Activated T-helper 17 cell treated with anti-CD3 and anti-CD28 coated beads, Interleukin-2, amount 50 U/mL, for 72 hours (primary cell): ENCODE data around the gene FABP1. TPM values are rescaled to one million over a fixed set of nuclear protein-coding genes. Genes with fewer than 3 reads are reported as not detected.

Source experiments
- ATAC-seq: fragments of 150-1000 bp; cut with Tn5 transposase; replicated peaks from 2 replicates; pipeline ENCODE4 v1.10.0; 2021; ENCODE audit warnings: mild to moderate bottlenecking, moderate library complexity
- H3K27ac Mint-ChIP-seq: one replicate; pipeline ENCODE4 v1.8.0; 2022; ENCODE audit warnings: mixed read lengths
- H3K27me3 Mint-ChIP-seq: one replicate; pipeline ENCODE4 v1.8.0; 2022; ENCODE audit warnings: mixed read lengths
- H3K36me3 Mint-ChIP-seq: one replicate; pipeline ENCODE4 v1.8.0; 2022; ENCODE audit warnings: low read depth, mild to moderate bottlenecking, mixed read lengths
- H3K4me1 Mint-ChIP-seq: one replicate; pipeline ENCODE4 v1.8.0; 2022; ENCODE audit warnings: mixed read lengths
- H3K4me3 Mint-ChIP-seq: one replicate; pipeline ENCODE4 v1.8.0; 2022; ENCODE audit warnings: mild to moderate bottlenecking, mixed read lengths
- H3K9me3 Mint-ChIP-seq: one replicate; pipeline ENCODE4 v1.8.0; 2022; ENCODE audit warnings: mixed read lengths
- total RNA-seq, 2 donors: library from RNA; stranded (reverse); gene quantifications; one replicate each; pipeline ENCODE4 v1.2.3, GENCODE V29; 2022

Gene FABP1
- total RNA-seq, 2 donors from 2014 or later = not detected

- no peak for ATAC-seq
Measured at GRCh38 chr2:88086401-88086800, 41.5 kb downstream of the FABP1 start.

DNA sequence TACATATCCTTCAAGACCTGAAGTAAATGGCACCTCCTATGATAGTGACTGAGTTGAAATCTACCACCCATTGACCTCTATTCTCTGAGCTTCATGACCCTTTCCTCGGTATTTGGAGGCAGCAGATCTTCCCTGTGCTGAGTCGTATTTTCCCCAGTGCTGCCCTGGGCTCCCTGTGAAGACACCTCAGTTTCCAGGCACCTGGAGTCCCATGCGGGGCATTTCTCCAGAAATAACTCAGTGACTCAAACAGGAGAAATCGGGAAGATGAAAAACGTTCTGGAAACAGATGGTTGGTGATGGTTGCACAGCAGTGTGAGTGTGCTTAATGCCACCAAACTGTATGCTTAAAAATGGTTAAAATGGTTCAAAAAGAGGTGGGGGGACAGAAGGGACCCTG, 42.3 kb downstream of the FABP1 start:
- no peaks in the 10 kb centered on the region for H3K4me1 Mint-ChIP-seq
- H3K9me3 Mint-ChIP-seq = no peaks in the 10 kb centered on the region
- H3K27ac Mint-ChIP-seq = no peak overlapping the region
- H3K27me3 Mint-ChIP-seq = peaks cover 8% of the 10 kb centered on the region
- no peak for ATAC-seq
- H3K4me3 Mint-ChIP-seq = no peak overlapping the region
- H3K36me3 Mint-ChIP-seq = no peaks in the 10 kb centered on the region

More at GRCh38 chr2:88086401-88086800, 41.5 kb downstream of the FABP1 start:
- Mint-ChIP-seq H3K27ac (no peak overlapping the region), H3K4me3 (no peak overlapping the region), H3K4me1 (peaks cover 7% of the 10 kb centered on the region), H3K9me3 (no peaks in the 10 kb centered on the region), H3K27me3 (peaks cover 8% of the 10 kb centered on the region), H3K36me3 (no peaks in the 10 kb centered on the region)

DNA sequence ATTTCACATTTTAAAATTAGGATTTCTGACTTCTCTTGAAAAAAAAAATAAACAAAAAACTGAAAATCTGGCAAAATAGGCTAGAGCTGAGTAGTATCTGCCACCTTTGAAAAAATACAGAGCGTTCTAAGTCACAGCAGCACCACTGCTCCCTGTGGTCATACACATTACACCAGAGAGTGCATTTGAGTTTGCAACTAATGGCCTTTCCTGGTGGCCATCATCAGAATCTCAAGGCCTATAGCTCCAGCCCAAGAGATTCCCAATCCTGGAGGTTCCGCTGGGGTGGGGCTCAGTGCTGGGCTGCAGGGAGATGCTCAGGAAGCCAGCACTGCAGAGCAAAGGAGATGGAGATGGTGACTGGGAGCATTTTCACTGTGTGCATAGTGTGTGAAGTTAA, 42.8 kb downstream of the FABP1 start:
- peaks cover 8% of the 10 kb centered on the region for H3K27me3 Mint-ChIP-seq
- no peak for ATAC-seq
- no peaks in the 10 kb centered on the region for H3K4me1 Mint-ChIP-seq
- H3K27ac Mint-ChIP-seq = no peak overlapping the region
- no peak overlapping the region for H3K4me3 Mint-ChIP-seq
- H3K36me3 Mint-ChIP-seq = no peaks in the 10 kb centered on the region
- no peaks in the 10 kb centered on the region for H3K9me3 Mint-ChIP-seq

- no peaks in the 10 kb centered on the region for H3K4me1 Mint-ChIP-seq
- no peak overlapping the region for H3K4me3 Mint-ChIP-seq
- H3K27ac Mint-ChIP-seq = no peak overlapping the region
- no peak for ATAC-seq
- H3K9me3 Mint-ChIP-seq = no peaks in the 10 kb centered on the region
- no peaks in the 10 kb centered on the region for H3K36me3 Mint-ChIP-seq
- peaks cover 8% of the 10 kb centered on the region for H3K27me3 Mint-ChIP-seq
Measured at GRCh38 chr2:88082781-88083180, 45.1 kb downstream of the FABP1 start.

GRCh38 chr2:88081924-88082608, 45.8 kb downstream of the FABP1 start:
- Mint-ChIP-seq H3K4me3 (no peak overlapping the region), H3K4me1 (no peaks in the 10 kb centered on the region), H3K36me3 (no peaks in the 10 kb centered on the region), H3K27me3 (peaks cover 8% of the 10 kb centered on the region), H3K27ac (no peak overlapping the region), H3K9me3 (no peaks in the 10 kb centered on the region)
- no peak for ATAC-seq

DNA sequence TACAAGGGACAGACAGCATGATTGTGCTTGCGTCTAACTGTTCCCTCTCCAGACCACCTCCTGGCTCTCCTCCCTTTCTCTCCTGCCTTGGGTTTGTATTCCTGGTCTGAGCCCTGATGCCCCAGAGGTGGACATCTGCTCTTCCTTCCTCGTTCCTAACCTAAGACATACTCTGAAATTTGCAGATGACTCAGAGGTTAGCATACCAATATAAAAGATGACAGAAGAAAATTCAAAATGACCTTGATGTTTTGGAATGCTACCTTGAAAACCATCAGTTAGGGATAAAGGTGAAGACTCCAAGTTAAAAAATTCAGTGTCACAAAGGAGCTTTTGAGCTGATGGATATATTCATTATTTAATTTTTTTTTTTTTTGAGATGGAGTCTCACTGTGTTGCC, 47.3 kb downstream of the FABP1 start:
- ATAC-seq = no peak
- Mint-ChIP-seq H3K4me3 (no peak overlapping the region), H3K27ac (no peak overlapping the region), H3K9me3 (no peaks in the 10 kb centered on the region), H3K36me3 (no peaks in the 10 kb centered on the region), H3K4me1 (no peaks in the 10 kb centered on the region), H3K27me3 (peaks cover 8% of the 10 kb centered on the region)

DNA sequence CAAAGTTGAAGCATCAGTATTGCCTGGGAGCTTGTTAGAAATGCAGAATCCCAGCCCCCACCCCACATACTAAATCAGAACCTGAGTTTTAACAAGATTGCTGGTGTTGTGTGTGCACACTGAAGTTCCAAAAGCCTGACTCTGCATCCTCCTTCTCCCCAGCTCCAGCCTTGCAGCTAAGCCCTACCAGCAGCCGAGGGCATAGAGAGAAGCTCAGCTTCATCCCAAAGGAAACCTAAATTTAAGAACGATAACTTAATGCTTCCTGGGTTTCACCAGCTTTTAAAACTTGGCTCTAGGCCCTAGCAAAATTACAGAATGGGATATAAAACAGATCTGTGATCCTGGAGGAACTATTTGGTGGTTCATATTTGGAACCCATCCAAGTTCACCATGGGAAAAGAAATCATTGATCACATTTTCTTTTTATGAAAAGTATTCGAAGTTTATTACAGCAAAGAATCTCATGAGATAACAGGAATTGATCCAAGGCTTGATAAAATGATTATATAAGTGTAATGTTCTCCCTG, 49.2 kb downstream of the FABP1 start:
- ATAC-seq = no peak
- Mint-ChIP-seq H3K36me3 (no peaks in the 10 kb centered on the region), H3K9me3 (no peaks in the 10 kb centered on the region), H3K27me3 (peaks cover 8% of the 10 kb centered on the region), H3K4me1 (no peaks in the 10 kb centered on the region), H3K4me3 (no peak overlapping the region), H3K27ac (no peak overlapping the region)

- no peak overlapping the region for H3K27ac Mint-ChIP-seq
- ATAC-seq = no peak
- no peak overlapping the region for H3K4me3 Mint-ChIP-seq
- H3K9me3 Mint-ChIP-seq = no peaks in the 10 kb centered on the region
- H3K4me1 Mint-ChIP-seq = no peaks in the 10 kb centered on the region
- peaks cover 3% of the 10 kb centered on the region for H3K27me3 Mint-ChIP-seq
- H3K36me3 Mint-ChIP-seq = no peaks in the 10 kb centered on the region
Measured at GRCh38 chr2:88077080-88077479, 50.8 kb downstream of the FABP1 start.

DNA sequence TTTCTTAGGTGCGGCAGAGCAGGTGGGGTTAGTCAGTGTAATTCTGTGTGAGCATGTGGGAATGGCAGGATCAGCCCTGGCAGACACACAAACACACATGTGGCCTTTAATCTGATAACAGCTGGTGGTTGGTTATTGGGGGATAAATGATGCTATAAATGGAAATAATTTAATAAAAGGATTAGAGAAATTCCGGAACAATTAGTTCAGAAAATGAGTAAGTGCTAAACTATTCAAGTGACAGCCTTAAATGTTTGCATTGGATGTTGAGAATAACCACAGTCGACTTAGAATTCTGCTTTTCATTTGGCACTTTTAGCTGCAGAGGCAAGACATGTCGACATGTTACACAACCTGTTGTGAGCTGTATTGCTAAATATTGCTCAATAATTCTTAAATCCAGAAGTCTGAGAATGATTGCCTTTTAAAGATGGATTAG, 53.0 kb downstream of the FABP1 start:
- Mint-ChIP-seq H3K9me3 (no peaks in the 10 kb centered on the region), H3K4me1 (no peaks in the 10 kb centered on the region), H3K27ac (no peak overlapping the region), H3K4me3 (no peak overlapping the region), H3K27me3 (no peaks in the 10 kb centered on the region), H3K36me3 (no peaks in the 10 kb centered on the region)
- no peak for ATAC-seq

DNA sequence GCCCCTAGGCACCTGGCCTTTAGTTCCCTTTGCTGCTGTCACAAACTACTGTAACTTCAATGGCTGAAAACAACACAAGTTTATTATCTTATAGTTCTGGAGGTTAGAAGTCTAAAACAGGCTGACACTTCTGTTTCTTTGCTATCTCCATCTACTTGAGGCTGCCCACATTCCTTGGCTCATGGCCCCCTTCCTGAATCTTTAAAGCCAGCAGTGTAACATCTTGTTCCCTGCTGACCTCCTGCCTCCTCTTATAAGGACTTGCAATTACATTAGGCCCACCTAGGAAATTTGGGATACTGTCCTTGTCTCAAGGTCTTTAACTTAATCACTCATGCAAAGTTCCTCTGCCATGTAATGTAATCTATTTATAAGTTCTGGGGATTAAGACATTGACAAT, 53.7 kb downstream of the FABP1 start:
- Mint-ChIP-seq H3K4me1 (no peaks in the 10 kb centered on the region), H3K27ac (no peak overlapping the region), H3K36me3 (no peaks in the 10 kb centered on the region), H3K27me3 (peaks cover 4% of the 10 kb centered on the region), H3K4me3 (no peak overlapping the region), H3K9me3 (no peaks in the 10 kb centered on the region)
- no peak for ATAC-seq

Other genes starting within 250 kb of the FABP1 start
- gene RNU2-63P, start 111.5 kb downstream of the FABP1 start, total RNA-seq = 10 to 100 TPM; 10.2 to 46.5 TPM
- gene KRCC1, start 72.3 kb downstream of the FABP1 start, total RNA-seq = 1 to 10 TPM; 7.9 to 9.1 TPM
- gene SMYD1, start 60.2 kb downstream of the FABP1 start, total RNA-seq = not detected
- gene THNSL2, start 42.3 kb upstream of the FABP1 start, total RNA-seq = 1 to 10 TPM in 1 of 2 donors, under 1 TPM in 1; 0.58 to 4.5 TPM